NCI-H226 (cell line): ENCODE results near the gene PLA2G2C.
A peak's percentile ranks its signal among the peaks of the same experiment; 100 is the strongest.

ENCODE experiments used
- DNase-seq: peaks from one replicate; pipeline ENCODE4 v3.0.0-alpha.2; 2015

PLA2G2C gene

DNA sequence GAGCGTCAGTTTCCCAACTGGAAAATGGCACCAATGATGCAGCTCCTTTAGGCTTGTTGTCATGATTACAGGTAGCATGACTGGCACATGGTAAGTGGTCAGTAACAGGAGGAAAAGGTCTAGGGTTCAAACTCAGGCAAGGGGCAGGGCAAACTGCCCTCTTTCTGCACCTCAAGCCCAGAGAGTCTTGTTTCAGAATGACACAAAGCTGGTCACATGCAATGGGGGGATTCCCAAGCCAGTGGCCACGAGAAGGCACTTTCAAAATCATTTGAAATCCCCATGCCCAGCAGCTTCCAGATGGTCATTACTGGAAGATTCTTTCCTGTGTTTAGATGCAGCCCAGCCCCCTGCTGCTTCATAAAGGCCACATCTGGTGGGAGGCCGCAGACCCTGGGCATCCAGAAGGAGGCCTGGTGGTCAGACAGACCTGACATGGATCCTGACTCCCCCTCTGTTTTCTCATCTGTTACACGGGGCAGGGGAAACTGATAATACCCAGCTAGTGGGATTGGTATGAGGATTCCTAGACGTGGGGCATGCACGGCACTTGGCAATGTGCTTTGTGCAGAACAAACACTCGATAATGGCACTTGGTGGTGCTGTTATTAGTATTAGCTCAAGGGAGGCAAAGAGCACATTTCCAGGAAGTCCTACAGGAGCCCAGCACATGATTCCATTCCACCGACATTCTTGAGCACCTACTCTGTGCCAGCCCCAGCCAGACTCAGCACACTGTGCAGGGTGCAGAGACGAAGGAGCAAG lies 60.1 kb downstream of the PLA2G2C start:
- no peak for DNase-seq

DNA sequence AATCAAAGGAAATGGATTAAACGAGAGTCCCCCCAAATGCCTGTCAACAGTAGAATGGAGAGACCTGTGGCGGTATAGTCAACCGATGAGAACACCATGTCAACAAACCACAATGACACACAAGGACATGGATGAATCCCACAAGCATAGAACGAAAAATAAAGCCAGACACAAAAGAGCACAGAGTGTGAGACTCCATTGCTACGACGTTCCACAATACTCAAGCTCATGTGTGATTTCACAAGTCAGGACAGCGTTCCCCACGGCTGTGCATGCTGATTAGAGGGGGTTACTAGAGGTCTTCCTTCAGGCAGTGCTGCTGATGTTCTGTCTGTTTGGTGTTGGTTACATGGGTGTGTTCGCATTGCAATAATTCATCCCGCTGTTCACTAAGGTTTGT lies 61.2 kb downstream of the PLA2G2C start:
- peak; percentile 27 for DNase-seq

DNA sequence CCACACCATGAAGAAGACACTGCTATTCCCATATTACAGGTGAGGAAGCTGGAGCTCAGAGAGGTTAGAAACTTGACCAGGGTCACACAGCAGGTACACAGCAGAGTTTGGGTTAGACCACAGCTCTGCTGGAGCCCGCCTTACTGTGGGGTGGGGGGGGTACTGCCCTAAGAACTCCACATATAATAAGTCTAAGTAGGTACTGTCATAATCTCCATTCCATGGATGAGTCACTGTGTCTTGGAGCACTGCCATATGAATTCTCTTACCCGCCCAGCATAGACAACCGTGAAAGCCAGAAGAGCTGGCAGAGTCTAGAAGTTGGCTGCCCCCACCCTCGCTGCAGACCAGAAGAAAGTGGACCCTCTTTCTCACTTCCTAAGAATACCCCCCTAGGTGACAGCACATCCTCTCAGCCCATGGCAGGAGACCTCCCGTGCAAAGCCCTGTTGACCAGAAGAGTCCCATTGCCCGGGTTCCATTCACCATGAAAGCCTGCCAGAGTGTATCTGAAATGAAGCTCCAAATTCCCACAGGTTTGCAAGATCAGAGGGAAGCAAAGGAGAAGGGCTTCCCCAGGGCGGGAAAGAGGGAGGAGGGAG lies 61.8 kb downstream of the PLA2G2C start:
- peak; percentile 81 for DNase-seq

DNA sequence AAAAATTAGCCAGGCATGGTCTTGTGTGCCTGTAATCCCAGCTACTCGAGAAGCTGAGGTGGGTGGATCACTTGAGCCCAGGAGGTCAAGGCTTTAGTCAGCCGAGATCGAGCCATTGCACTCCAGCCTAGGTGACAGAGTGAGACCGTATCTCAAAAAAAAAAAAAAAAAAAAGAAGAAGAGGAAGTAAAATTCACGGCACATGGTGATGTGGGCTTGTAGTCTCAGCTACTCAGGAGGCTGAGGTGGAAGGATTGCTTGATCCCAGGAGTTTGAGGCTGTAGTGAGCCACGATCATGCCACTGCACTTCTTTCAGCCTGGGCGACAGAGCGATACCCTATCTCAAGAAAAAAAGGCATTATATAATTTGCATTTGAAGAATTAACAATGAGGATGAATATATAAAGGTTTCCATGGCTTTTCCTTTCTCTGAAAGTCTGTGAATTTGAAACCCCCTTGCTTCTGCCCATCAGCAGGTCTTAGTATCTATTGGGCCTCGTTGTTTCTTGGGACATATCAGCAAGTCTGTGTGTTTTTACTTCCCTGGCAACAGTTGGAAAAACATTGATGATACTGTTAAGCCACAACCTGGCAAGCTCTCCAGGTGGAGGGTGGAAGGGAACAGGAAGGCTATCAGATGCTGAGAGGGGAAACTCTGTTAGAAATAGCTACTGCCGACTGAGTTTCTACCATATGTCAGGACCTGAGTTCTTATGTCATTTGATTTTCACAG lies 62.4 kb downstream of the PLA2G2C start:
- no peak for DNase-seq

DNA sequence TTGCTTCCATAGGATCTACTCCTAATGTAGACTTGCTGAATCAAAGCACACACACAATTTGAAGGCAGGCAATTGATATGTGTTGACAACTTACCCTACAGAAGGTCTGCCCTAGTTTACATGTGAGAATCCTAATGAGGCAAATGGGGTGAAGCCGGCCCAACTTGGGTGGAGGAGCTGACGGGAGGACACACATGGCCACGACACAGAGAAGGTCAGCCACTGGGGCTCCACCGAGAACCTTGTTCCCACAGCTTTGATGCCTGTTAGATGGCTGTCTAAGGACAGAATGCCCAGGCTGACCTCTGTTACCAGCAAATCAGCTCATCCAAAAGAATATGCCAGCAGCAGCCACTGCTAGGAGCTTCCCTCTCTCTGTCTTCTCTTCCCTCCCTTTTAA lies 65.5 kb downstream of the PLA2G2C start:
- DNase-seq: no peak

DNA sequence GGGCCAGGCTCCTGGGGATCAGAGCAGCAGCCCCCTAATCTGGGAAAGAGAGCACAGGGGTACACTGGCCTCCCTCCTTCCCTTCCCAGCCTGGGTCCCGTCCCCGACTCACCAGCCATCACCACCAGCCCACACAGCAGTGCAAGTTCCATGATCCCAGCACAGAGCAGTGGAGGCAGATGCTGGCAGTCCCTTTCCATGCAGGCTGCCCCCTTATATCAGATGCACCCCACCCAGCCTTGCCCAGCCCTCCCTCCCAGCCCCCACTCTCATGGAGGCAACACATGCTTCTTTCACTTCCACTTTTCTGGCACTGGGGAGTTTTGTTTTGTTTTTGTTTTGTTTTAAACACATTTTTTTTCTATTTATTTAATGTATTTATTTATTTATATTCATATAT lies 67.0 kb downstream of the PLA2G2C start, which contains the start of gene PLA2G2D:
Gene PLA2G2D, minus strand, starts transcription at position 190 of the 400 bp plus-strand sequence. Its CDS starts 38 bp downstream, at position 152.
- no peak for DNase-seq

DNA sequence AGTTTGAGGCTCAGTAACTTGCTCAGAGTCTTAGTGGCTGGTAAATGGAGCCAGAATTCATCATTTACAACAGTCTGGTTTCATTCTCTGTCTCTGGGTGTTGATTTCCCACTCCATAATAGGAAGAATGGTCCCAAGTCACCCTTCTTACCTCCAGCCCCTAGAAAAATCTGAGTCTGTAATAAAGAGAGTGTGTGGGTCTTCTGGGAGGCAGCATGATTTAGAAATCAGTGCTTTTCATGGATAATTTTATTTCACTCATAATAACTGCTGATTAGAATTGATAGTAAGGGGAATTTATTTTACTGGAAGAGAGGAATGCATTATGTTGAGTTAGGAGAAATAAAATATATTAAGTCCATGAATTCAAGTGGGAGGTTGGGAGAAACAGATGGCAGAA lies 69.1 kb downstream of the PLA2G2C start:
- no peak for DNase-seq

DNA sequence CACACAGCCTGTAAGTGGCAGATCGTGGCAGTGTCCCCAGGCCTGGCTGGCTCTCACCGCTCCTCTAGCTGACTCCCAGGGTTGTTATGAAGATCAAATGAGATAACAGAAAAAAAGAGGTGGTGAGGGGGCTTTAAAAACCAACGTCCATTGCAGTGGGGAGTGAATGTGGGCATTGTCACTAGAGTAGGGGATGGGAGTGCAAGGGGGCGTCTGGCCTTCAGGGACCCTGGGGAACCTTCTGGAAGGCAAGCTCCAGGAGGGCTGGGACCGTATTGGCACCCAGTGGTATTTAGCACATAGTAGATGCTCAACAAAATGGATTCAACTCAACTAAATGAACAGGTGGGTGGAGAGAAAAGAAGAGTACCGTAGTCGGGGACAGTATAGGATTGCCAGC lies 70.4 kb downstream of the PLA2G2C start:
- no peak for DNase-seq

DNA sequence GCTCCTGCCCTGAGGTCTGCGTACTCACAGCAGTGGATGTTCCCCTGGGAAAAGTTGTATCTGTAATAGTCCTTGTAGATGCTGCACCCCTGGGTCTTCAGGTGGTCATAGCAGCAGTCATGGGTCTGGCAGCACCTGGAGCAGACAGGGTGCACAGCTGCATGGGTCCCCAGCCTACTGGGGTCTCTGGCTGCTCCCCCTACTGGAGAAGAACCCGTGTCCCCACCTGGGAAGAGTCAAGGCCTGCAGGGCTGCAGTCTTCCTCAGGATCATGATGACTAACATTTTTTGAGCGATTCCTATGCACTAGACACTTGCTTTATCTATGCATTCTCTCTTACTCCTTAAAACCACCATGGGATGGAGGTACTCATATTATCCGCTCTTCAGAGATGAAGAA lies 70.8 kb downstream of the PLA2G2C start:
- no peak for DNase-seq

DNA sequence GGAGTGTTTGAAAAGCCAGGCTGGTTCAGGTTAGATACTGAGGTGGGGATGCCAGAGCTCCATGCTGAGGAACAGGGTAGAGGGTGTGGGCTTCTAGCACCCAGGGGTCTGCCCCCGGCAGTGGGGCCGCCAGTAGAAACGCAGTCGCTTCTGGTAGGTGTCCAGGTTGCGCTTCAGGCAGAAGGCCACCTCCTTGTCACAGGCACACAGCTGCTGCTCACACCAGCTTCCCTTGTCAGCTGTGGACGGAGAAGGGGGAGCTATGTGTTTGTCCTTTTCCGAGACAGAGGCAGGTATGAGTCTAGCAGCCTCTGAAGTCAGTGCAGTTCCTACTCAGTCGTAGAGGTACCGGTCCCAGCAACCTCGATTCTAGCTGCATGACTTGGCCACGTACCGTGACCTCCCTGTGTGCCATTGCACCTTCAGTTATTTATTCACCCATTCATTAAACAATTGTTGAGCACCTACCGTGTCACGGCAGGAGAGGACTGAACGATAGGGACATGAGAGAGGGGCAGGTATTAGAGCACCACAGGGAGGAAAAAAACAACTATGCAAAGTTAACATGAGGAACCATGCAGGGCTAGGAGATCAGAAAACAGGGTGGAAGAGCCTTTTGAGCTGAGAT lies 72.2 kb downstream of the PLA2G2C start:
- no peak for DNase-seq
